HuH-7 (cell line): ENCODE measurements around the gene GNG7.
A peak's percentile ranks its signal among the peaks of the same experiment; 100 is the strongest.

ENCODE experiments used
- DNase-seq: peaks from one replicate; pipeline ENCODE4 v3.0.0; 2011; ENCODE audit warnings: low spot score

The GNG7 gene

GRCh38 chr19:2462635-2463421 is 239.7 kb downstream of the GNG7 start:
- DNase-seq, result peak; percentile 39

DNA sequence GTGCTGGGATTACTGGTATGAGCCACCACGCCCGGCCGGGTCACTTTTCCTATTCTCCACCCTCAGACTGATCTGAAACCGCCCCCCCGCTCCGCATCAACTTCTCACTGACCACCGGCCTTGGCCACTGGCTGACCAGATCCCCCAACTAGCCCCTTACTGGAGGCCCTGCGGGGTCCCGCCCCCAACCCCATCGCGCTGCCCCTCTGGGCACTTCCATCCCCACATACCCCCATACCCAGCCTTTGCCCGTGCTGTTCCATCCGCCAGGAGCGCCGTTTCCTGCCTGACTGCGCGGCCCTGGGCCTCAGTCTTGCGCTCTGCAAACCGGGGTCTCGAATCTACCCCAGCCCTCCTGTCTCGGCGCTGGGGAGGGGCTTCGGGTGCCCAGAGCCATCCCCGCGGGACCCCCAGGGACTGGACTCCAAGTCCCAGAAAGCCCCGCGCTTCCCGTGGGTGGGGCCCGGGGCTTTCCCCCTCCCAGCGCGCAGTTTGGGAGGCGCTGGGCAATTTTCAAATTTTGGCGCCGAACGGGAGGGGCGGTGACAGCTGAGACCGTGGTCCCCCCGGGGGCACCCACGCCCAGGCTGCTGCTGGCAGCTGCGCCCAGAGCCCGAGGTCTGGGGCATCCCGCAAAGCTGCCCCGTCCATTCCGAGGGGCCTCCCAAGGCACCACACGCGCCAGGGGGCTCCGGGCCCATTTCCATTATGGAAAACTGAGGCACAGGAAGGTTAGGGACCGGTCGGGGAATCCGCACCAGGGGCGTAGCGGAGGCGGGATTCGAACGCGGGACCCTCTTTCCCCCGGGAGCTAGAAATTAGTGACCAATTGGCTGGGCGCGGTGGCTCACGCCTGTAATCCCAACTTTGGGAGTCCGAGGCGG is 240.5 kb downstream of the GNG7 start:
- DNase-seq, result peak; percentile 61
